ENCODE results near the gene NRG2.

Gene NRG2

GRCh38 chr5:139888370-139888769, 154.7 kb downstream of the NRG2 start:
- no peak overlapping the region for H3K4me3 ChIP-seq (ENCODE audit: low read depth, low read length)
- DNase-seq (ENCODE audit: low read depth) = no peak
- TF ChIP-seq CTCF (IDR thresholded peaks at IDR 0.05; ENCODE audit: low read depth, low read length) (no peak), MAX (IDR thresholded peaks at IDR 0.05; ENCODE audit: low read depth, low read length) (no peak), MYC (IDR thresholded peaks at IDR 0.05; ENCODE audit: low read depth, low read length) (no peak), POLR2A (IDR thresholded peaks at IDR 0.05; ENCODE audit: extremely low read depth, insufficient read length) (no peak)

DNA sequence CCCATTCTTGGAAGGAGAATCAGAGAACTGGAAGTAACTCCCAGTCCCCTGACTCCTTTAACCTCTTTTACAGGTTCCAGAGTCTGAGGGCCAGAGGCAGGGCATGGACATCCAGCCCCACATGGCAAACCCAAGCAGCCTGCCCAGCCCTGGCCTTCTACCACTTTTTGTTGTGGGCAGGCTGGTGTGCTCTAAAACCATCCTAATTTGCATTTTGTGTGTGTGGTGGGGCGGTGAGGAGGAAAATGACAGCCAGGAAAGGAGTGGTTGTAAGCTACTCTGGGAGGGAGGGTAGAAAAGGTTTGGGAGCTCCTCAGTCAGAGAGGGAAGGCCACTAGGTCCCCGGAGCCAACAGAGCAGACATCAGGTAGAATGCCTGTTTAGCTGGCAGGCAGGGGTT, 156.9 kb downstream of the NRG2 start:
- no peak for TF ChIP-seq POLR2A (IDR thresholded peaks at IDR 0.05; ENCODE audit: extremely low read depth, insufficient read length)
- TF ChIP-seq MYC (IDR thresholded peaks at IDR 0.05; ENCODE audit: low read depth, low read length) = no peak
- no peak for TF ChIP-seq CTCF (IDR thresholded peaks at IDR 0.05; ENCODE audit: low read depth, low read length)
- TF ChIP-seq MAX (IDR thresholded peaks at IDR 0.05; ENCODE audit: low read depth, low read length) = no peak
- no peak for DNase-seq (ENCODE audit: low read depth)
- H3K4me3 ChIP-seq (ENCODE audit: low read depth, low read length) = no peak overlapping the region

- H3K4me3 ChIP-seq (ENCODE audit: low read depth, low read length) = no peak overlapping the region
- TF ChIP-seq POLR2A (IDR thresholded peaks at IDR 0.05; ENCODE audit: extremely low read depth, insufficient read length) (no peak), MAX (IDR thresholded peaks at IDR 0.05; ENCODE audit: low read depth, low read length) (no peak), MYC (IDR thresholded peaks at IDR 0.05; ENCODE audit: low read depth, low read length) (no peak), CTCF (IDR thresholded peaks at IDR 0.05; ENCODE audit: low read depth, low read length) (no peak)
- no peak for DNase-seq (ENCODE audit: low read depth)
These were observed 157.3 kb downstream of the NRG2 start for GRCh38 chr5:139885857-139886208.

DNA sequence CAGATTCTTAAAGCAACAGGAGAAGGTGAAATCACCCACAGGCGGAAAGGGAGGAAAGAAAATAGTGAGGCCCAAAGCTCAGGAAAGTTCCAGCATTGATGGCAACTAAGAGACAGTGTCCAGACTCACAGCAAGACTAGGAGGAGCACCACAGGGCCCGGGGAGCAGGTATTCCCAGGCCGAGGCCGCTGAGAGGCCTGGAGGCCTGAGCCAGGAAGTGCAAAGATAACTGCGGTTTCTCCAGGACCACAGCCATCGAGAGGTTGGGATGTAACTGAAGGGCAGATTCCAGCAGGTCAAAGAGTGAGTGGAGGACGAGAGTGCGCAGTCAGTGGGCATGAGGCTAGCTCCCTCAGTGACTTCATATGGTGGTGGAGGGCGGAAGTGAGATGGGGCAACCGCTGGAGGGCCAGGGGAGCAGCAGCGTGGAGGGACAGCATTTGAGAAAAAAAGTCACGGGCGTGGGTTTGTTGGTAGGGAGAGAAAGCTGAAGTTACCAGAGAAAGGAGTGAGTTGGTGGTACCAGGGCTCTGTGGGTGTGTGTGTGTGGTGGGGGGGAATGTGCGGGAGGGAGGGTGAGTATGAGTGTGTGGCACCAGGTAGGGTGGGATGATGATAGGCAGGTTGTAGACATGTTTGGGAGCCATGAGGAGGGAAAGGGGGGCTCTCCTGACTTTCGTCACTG, 157.8 kb downstream of the NRG2 start:
- DNase-seq (ENCODE audit: low read depth) = no peak
- TF ChIP-seq POLR2A (IDR thresholded peaks at IDR 0.05; ENCODE audit: extremely low read depth, insufficient read length) = no peak
- no peak overlapping the region for H3K4me3 ChIP-seq (ENCODE audit: low read depth, low read length)

DNA sequence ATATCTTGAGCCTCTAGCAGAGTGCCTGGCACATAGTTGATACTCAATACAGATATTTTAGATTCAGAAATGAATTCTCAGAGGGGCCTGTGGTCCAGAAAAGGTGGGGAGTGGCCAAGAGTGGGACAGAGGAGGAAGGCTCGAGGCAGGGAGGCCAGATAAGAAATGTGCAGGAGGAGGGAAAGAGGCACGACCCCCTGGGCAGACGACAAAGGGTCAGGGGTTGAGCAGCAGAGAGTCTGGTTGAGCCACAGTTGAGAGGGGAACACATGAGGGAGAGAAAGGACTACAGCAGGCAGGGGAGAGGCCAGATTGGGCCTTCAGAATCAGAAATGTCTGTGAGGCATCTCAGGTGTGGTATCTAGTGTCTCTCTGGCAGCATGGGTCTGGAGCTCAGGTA, 158.4 kb downstream of the NRG2 start:
- TF ChIP-seq POLR2A (IDR thresholded peaks at IDR 0.05; ENCODE audit: extremely low read depth, insufficient read length) (no peak), MYC (IDR thresholded peaks at IDR 0.05; ENCODE audit: low read depth, low read length) (no peak), MAX (IDR thresholded peaks at IDR 0.05; ENCODE audit: low read depth, low read length) (no peak), CTCF (IDR thresholded peaks at IDR 0.05; ENCODE audit: low read depth, low read length) (no peak)

DNA sequence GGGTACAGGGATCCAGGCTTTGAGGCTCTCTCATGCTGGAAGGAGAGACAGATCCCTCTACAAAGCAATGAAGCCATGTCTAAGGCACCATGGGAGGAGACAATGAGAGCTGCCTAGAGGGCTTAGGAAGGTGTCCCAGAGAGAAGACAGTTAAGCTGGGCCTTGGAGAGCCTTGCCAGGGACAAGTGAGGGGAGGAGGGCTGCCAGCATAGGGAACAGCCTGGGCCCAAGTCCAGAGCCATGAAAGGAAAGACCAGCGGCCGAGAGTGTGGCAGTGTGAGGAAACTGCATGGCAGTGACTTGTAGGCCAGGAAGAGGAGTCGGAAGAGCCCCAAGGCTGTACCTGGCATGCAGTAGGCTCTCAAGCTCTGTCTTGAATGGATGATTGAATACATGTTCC, 159.0 kb downstream of the NRG2 start:
- no peak for DNase-seq (ENCODE audit: low read depth)
- TF ChIP-seq POLR2A (IDR thresholded peaks at IDR 0.05; ENCODE audit: extremely low read depth, insufficient read length) (no peak), MYC (IDR thresholded peaks at IDR 0.05; ENCODE audit: low read depth, low read length) (no peak), MAX (IDR thresholded peaks at IDR 0.05; ENCODE audit: low read depth, low read length) (no peak), CTCF (IDR thresholded peaks at IDR 0.05; ENCODE audit: low read depth, low read length) (no peak)
- H3K4me3 ChIP-seq (ENCODE audit: low read depth, low read length) = no peak overlapping the region

More for the DNA sequence above, 158.4 kb downstream of the NRG2 start:
- H3K4me3 ChIP-seq (ENCODE audit: low read depth, low read length) = no peak overlapping the region
- no peak for DNase-seq (ENCODE audit: low read depth)

Data from NB4 (cell line).